Progenitor cell of endocrine pancreas (in vitro differentiated cells): Measurements from ENCODE around the gene GPX2. TPM values are rescaled to one million over a fixed set of nuclear protein-coding genes. Genes with fewer than 3 reads are reported as not detected.

Experiments
- DNase-seq: peaks from one replicate; pipeline ENCODE4 v3.0.0; 2021; ENCODE audit warnings: low spot score; ENCODE audit not compliant: unreplicated experiment
- H3K27ac Mint-ChIP-seq: 2 replicates; pipeline ENCODE4 v1.8.0; 2021; ENCODE audit warnings: mild to moderate bottlenecking, moderate library complexity, mixed read lengths
- H3K27me3 Mint-ChIP-seq: 2 replicates; pipeline ENCODE4 v1.8.0; 2021; ENCODE audit warnings: mixed read lengths
- H3K36me3 Mint-ChIP-seq: 2 replicates; pipeline ENCODE4 v1.8.0; 2022; ENCODE audit warnings: mixed read lengths; ENCODE audit not compliant: insufficient read depth
- H3K4me1 Mint-ChIP-seq: 2 replicates; pipeline ENCODE4 v1.8.0; 2021; ENCODE audit warnings: low read depth, mixed read lengths
- H3K4me3 Mint-ChIP-seq: 2 replicates; pipeline ENCODE4 v1.8.0; 2021; ENCODE audit warnings: low read depth, mild to moderate bottlenecking, moderate library complexity, mixed read lengths
- H3K9me3 Mint-ChIP-seq: 2 replicates; pipeline ENCODE4 v1.8.0; 2021; ENCODE audit warnings: low read depth, mixed read lengths
- total RNA-seq: library from RNA; stranded (reverse); gene quantifications from 2 replicates; pipeline ENCODE4 v1.2.1, GENCODE V29; 2021
- TF ChIP-seq, protein P1 (sequence below): fragments of 200-600 bp; sonication (generic); IDR thresholded peaks from one replicate; pipeline ENCODE4 v1.5.0; 2021; ENCODE audit warnings: antibody characterized with exemption, mild to moderate bottlenecking; ENCODE audit not compliant: unreplicated experiment

GPX2 gene
- total RNA-seq, 1 donor from 2014 or later: 11.0 TPM

DNA sequence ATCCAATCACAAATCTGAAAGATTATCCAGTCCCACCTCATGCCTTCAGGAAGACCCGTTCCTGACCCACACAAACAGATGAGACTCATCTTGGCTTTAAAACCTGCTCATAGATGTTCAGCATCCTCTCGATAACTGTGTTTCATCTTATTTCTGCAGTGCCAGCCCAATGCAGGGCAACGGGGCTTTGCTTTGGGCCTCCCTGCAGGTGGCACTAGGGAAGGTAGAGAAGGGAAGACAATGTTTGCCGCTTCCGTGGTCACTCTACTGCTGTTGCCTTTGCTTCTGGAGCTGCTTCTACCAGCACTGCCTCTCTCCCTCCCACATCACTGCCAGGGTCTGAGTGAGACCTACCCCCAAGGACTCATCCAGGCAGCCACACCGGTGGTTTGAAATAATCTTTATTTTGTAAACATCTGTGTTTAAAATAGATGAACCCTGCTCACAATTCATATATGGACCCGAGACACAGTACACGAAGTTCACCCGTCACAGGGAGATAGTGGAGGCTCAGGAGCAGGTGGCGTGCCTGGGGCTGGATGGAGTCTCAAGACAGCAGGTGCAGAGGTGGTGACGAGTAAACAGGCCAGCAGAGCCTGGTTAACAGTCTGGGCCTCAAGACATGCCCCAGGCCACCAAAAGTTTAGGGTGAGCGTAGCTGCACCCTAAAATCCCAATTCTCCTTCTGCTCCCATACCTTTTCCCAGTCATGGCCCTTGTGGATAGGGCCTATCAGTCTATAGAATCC is 3.1 kb upstream of the GPX2 start:
- Mint-ChIP-seq H3K9me3 (no peaks in the 10 kb centered on the region), H3K4me3 (no peak overlapping the region), H3K27ac (peak overlapping the region; percentile 2), H3K27me3 (no peaks in the 10 kb centered on the region), H3K4me1 (peaks cover 14% of the 10 kb centered on the region), H3K36me3 (peaks cover 14% of the 10 kb centered on the region)
- TF ChIP-seq, protein P1, sequence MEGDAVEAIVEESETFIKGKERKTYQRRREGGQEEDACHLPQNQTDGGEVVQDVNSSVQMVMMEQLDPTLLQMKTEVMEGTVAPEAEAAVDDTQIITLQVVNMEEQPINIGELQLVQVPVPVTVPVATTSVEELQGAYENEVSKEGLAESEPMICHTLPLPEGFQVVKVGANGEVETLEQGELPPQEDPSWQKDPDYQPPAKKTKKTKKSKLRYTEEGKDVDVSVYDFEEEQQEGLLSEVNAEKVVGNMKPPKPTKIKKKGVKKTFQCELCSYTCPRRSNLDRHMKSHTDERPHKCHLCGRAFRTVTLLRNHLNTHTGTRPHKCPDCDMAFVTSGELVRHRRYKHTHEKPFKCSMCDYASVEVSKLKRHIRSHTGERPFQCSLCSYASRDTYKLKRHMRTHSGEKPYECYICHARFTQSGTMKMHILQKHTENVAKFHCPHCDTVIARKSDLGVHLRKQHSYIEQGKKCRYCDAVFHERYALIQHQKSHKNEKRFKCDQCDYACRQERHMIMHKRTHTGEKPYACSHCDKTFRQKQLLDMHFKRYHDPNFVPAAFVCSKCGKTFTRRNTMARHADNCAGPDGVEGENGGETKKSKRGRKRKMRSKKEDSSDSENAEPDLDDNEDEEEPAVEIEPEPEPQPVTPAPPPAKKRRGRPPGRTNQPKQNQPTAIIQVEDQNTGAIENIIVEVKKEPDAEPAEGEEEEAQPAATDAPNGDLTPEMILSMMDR: no peak
- no peak for DNase-seq

DNA sequence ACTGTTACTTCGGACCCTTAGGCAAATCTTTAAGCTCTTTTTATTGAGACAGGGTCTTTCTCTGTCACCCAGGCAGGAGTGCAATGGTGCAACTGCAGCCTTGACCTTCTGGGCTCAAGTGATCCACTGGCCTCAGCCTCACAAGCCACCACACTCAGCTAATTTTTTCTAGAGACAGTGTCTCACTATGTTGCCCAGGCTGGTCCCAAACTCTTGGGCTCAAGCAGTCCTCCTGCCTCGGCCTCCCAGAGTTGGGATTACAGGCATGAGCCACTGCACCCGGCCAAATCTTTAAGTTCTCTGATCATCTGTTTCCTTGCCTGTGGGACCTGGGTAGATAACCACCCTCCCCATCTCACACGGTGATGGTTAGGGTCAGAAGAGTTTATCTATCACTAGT is 2.3 kb upstream of the GPX2 start:
- H3K27me3 Mint-ChIP-seq: no peaks in the 10 kb centered on the region
- no peaks in the 10 kb centered on the region for H3K9me3 Mint-ChIP-seq
- no peak for DNase-seq
- H3K4me3 Mint-ChIP-seq: no peak overlapping the region
- peak overlapping the region; percentile 2 for H3K27ac Mint-ChIP-seq
- TF ChIP-seq, protein P1: no peak
- peaks cover 16% of the 10 kb centered on the region for H3K4me1 Mint-ChIP-seq
- H3K36me3 Mint-ChIP-seq: peaks cover 14% of the 10 kb centered on the region

DNA sequence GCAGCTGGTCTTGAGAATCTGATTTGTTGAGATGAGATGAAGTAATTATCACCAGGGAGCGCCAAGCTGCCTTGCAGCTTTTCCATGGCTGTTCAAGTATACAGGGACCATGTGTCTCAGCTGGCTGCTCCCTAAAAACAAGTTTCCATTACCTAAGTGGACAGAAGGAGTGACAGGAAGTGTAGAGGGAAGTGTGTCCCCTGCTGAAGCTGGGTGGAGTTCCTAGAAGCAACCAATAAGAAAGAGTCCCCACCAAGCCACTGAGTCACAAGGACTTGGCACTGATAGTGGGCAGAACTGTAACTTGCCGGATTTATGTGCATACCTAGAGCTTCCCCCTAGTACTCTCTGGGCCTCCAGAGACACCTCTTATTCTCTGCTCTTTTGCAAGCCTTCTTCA is 1.5 kb upstream of the GPX2 start:
- H3K27ac Mint-ChIP-seq: no peak overlapping the region
- no peaks in the 10 kb centered on the region for H3K9me3 Mint-ChIP-seq
- TF ChIP-seq, protein P1: no peak
- H3K4me1 Mint-ChIP-seq: peaks cover 23% of the 10 kb centered on the region
- H3K36me3 Mint-ChIP-seq: peaks cover 14% of the 10 kb centered on the region
- no peak overlapping the region for H3K4me3 Mint-ChIP-seq
- peaks cover 3% of the 10 kb centered on the region for H3K27me3 Mint-ChIP-seq
- no peak for DNase-seq

DNA sequence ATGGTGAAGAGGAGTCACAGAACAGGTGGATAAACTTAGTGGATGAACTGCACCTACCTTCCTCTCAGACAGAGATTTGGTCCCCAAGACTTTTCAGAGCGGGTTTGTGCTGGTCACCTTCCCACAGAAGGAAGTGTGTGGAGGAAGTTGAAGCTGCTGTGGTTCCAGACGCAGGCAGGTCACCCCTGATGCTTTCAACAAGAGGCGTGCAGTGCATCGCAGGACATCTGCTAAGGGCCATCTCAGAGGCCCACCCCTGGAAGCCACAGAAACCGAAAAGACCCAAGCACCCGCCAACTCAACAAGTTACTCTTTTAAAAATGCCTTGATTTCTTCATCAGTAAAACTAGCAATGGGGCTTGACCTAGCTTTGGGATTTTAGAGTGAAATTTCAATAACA is 1.0 kb upstream of the GPX2 start:
- Mint-ChIP-seq H3K27ac (peak overlapping the region; percentile 94), H3K4me3 (no peak overlapping the region), H3K27me3 (peaks cover 3% of the 10 kb centered on the region), H3K36me3 (peaks cover 14% of the 10 kb centered on the region), H3K4me1 (peaks cover 28% of the 10 kb centered on the region), H3K9me3 (no peaks in the 10 kb centered on the region)
- no peak for DNase-seq
- TF ChIP-seq, protein P1: no peak

DNA sequence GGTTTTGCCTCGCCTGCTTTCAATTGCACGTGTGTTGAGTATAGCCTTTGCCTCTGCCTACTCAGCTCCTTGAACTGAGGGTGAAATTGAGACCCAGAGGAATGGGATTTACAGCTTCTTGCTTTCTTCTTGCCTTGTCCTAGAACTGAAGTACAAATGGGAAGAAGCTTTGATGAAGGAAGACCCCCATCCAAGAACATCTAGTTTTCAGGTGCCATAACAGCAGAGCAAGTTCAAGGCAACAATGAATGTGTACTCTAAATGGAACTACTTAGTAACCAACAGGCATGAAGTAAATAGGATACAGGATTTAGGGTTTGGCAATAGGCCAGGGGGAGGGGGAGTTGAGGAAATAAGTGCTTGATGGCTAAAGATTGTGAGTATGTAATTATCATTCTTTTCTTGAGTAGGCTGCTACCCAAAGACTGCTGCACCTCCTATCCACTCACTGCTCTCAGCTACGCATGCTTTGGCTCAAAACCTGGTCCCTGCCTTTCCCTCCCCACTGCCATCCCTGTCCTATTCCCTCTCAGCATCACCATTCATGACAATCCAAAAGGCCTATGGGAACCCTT is 2.1 kb downstream of the GPX2 start:
- DNase-seq: no peak
- Mint-ChIP-seq H3K4me3 (no peak overlapping the region), H3K36me3 (peaks cover 17% of the 10 kb centered on the region), H3K27me3 (peaks cover 3% of the 10 kb centered on the region), H3K4me1 (peaks cover 39% of the 10 kb centered on the region), H3K27ac (no peak overlapping the region), H3K9me3 (no peaks in the 10 kb centered on the region)
- TF ChIP-seq, protein P1: no peak
